Hindlimb muscle (tissue), 1 donor: Measurements from ENCODE around the gene GID8. TPM values are rescaled to one million over a fixed set of nuclear protein-coding genes. Genes with fewer than 3 reads are reported as not detected.

ENCODE experiments used
- DNase-seq: peaks from one replicate; pipeline ENCODE4 v3.0.0-alpha.2; 2013
- polyA plus RNA-seq: library from polyadenylated mRNA; unstranded; fragments of 120-200 nt; gene quantifications from one replicate; pipeline ENCODE4 v1.2.1, GENCODE V29; 2013; ENCODE audit not compliant: insufficient read length

GID8 gene
- polyA plus RNA-seq, result 30.3 TPM

- DNase-seq, result peak; percentile 57
These were observed at the start of gene GID8 for GRCh38 chr20:62938105-62938888. TSS of gene GID8 (plus strand) at chr20:62938147. CDS start at chr20:62941503, 3,356 bp downstream.

- no peak for DNase-seq
These were observed 49.5 kb upstream of the GID8 start for GRCh38 chr20:62888406-62888805.

- DNase-seq, result no peak
These were observed 49.0 kb upstream of the GID8 start for GRCh38 chr20:62888910-62889309.

- DNase-seq, result no peak
These were observed 48.5 kb upstream of the GID8 start for GRCh38 chr20:62889411-62889810.

- DNase-seq, result no peak
These were observed 48.1 kb upstream of the GID8 start for GRCh38 chr20:62889871-62890270.

GRCh38 chr20:62890444-62890843 is 47.5 kb upstream of the GID8 start:
- DNase-seq, result no peak

GRCh38 chr20:62891111-62891510 is 46.8 kb upstream of the GID8 start:
- no peak for DNase-seq

GRCh38 chr20:62892348-62893304 is 45.3 kb upstream of the GID8 start:
- no peak for DNase-seq

- DNase-seq, result no peak
These were observed 44.2 kb upstream of the GID8 start for GRCh38 chr20:62893700-62894099.

GRCh38 chr20:62894261-62894660 is 43.7 kb upstream of the GID8 start:
- no peak for DNase-seq

- DNase-seq, result no peak
These were observed 42.4 kb upstream of the GID8 start for GRCh38 chr20:62895539-62895938.

- no peak for DNase-seq
These were observed 41.4 kb upstream of the GID8 start for GRCh38 chr20:62896526-62896925.

- no peak for DNase-seq
These were observed 40.3 kb upstream of the GID8 start for GRCh38 chr20:62897666-62898065.

GRCh38 chr20:62898093-62898964 is 39.6 kb upstream of the GID8 start:
- no peak for DNase-seq

- DNase-seq, result no peak
These were observed 38.8 kb upstream of the GID8 start for GRCh38 chr20:62898970-62899632.

- no peak for DNase-seq
These were observed 38.3 kb upstream of the GID8 start for GRCh38 chr20:62899633-62900051.

GRCh38 chr20:62900052-62900691 is 37.8 kb upstream of the GID8 start:
- DNase-seq, result peak; percentile 76

GRCh38 chr20:62900692-62901584 is 37.0 kb upstream of the GID8 start:
- DNase-seq, result no peak

- DNase-seq, result no peak
These were observed 36.1 kb upstream of the GID8 start for GRCh38 chr20:62901891-62902290.

GRCh38 chr20:62902926-62903615 is 34.9 kb upstream of the GID8 start:
- DNase-seq, result no peak
